ENCODE data around the gene SHLD1.

DNA sequence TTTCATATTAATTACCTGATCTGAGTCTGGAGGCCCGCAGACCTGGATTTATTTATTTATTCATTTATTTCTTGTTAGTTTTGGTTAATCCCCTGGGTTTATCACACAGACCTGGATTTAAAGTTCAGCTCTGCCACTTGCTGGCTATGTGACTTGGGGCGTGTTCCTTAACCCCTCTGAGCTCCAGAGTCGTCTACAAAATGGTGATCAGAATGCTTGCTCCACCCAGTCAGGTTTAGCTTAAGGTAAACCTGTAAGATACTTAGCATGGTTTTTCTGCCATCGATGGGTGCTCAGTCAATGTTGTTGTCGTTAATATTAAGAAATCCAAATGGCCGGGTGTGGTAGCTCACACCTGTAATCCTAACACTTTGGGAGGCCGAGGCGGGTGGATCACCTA, 23.4 kb downstream of the SHLD1 start:
- TF ChIP-seq NFIC (IDR thresholded peaks at IDR 0.05) (no peak), CEBPB (IDR thresholded peaks at IDR 0.05) (no peak), TAF1 (IDR thresholded peaks at IDR 0.05; ENCODE audit: low read depth) (no peak), TCF12 (IDR thresholded peaks at IDR 0.05; ENCODE audit: low read depth) (no peak), YY1 (IDR thresholded peaks at IDR 0.05; ENCODE audit: low read depth) (no peak), RAD21 (IDR thresholded peaks at IDR 0.05; ENCODE audit: low read depth) (no peak), EP300 (IDR thresholded peaks at IDR 0.05; ENCODE audit: borderline replicate concordance) (no peak), FOXM1 (IDR thresholded peaks at IDR 0.05; ENCODE audit: borderline replicate concordance, low read depth) (no peak)
- TF ChIP-seq, protein P1, sequence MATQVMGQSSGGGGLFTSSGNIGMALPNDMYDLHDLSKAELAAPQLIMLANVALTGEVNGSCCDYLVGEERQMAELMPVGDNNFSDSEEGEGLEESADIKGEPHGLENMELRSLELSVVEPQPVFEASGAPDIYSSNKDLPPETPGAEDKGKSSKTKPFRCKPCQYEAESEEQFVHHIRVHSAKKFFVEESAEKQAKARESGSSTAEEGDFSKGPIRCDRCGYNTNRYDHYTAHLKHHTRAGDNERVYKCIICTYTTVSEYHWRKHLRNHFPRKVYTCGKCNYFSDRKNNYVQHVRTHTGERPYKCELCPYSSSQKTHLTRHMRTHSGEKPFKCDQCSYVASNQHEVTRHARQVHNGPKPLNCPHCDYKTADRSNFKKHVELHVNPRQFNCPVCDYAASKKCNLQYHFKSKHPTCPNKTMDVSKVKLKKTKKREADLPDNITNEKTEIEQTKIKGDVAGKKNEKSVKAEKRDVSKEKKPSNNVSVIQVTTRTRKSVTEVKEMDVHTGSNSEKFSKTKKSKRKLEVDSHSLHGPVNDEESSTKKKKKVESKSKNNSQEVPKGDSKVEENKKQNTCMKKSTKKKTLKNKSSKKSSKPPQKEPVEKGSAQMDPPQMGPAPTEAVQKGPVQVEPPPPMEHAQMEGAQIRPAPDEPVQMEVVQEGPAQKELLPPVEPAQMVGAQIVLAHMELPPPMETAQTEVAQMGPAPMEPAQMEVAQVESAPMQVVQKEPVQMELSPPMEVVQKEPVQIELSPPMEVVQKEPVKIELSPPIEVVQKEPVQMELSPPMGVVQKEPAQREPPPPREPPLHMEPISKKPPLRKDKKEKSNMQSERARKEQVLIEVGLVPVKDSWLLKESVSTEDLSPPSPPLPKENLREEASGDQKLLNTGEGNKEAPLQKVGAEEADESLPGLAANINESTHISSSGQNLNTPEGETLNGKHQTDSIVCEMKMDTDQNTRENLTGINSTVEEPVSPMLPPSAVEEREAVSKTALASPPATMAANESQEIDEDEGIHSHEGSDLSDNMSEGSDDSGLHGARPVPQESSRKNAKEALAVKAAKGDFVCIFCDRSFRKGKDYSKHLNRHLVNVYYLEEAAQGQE (IDR thresholded peaks at IDR 0.05; ENCODE audit: low read depth), result no peak
- TF ChIP-seq, protein P2, sequence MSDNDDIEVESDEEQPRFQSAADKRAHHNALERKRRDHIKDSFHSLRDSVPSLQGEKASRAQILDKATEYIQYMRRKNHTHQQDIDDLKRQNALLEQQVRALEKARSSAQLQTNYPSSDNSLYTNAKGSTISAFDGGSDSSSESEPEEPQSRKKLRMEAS (IDR thresholded peaks at IDR 0.05), result no peak

All from Ishikawa (cell line).